HEK293 (cell line): Measurements from ENCODE around the gene KCNT1.

ENCODE experiments used
- CTCF ChIA-PET: fragments of 350-600 bp; formaldehyde crosslinking; extraction: SDS; loops from one replicate; lab custom pipeline; 2021; ENCODE audit warnings: antibody characterized with exemption; lab: Yijun Ruan, JAX
- POLR2A ChIA-PET: fragments of 300-600 bp; formaldehyde crosslinking; extraction: SDS; loops from one replicate; lab custom pipeline; 2020; ENCODE audit warnings: antibody characterized with exemption, inconsistent platforms; lab: Yijun Ruan, JAX
- H3K27ac ChIP-seq: fragments of 200-500 bp; sonication (Bioruptor generic); 2 replicates; pipeline ENCODE4 v1.5.1; 2014; ENCODE audit warnings: low read depth, low read length, control low read depth, inconsistent platforms; ENCODE audit errors: extremely low read depth
- H3K36me3 ChIP-seq, 2 experiments: fragments of 200-500 bp in 1 of 2; sonication (Bioruptor generic) in 1 of 2; 1 replicate in 1 of 2; 2 replicates in 1 of 2; pipeline ENCODE4 v1.5.1; 2014 to 2017; ENCODE audit warnings: inconsistent platforms in 2 of 2, low read length in 2 of 2; ENCODE audit not compliant: control insufficient read depth in 2 of 2, insufficient read depth in 1 of 2
- H3K4me1 ChIP-seq: fragments of 200-500 bp; sonication (Bioruptor generic); 2 replicates; pipeline ENCODE4 v1.5.1; 2014; ENCODE audit warnings: mild to moderate bottlenecking, low read length, inconsistent platforms; ENCODE audit not compliant: control insufficient read depth, insufficient read depth
- H3K4me3 ChIP-seq: 2 replicates; pipeline ENCODE4 v1.5.1; 2011; ENCODE audit warnings: low read depth, mild to moderate bottlenecking, control low read depth, low read length, moderate library complexity
- H3K9me3 ChIP-seq: fragments of 200-500 bp; sonication (Bioruptor generic); 2 replicates; pipeline ENCODE4 v1.5.1; 2014; ENCODE audit warnings: low read depth, low read length, inconsistent platforms; ENCODE audit not compliant: control insufficient read depth, insufficient read depth
- GLIS1 ChIP-seq: fragments of 450-650 bp; formaldehyde crosslinking; IDR thresholded peaks from 2 replicates; pipeline ENCODE4 v1.5.1; 2016; ENCODE audit warnings: missing biosample characterization, missing genetic modification characterization
- GLIS2 ChIP-seq: fragments of 450-650 bp; formaldehyde crosslinking; IDR thresholded peaks from 2 replicates; pipeline ENCODE4 v1.5.1; 2016; ENCODE audit warnings: missing biosample characterization, missing genetic modification characterization
- MEIS1 ChIP-seq: sonication (generic); formaldehyde crosslinking; IDR thresholded peaks from 2 replicates; pipeline ENCODE4 v1.8.1; 2022; ENCODE audit warnings: missing genetic modification reagents, mild to moderate bottlenecking, borderline replicate concordance
- SALL2 ChIP-seq: fragments of 450-650 bp; formaldehyde crosslinking; IDR thresholded peaks from 2 replicates; pipeline ENCODE4 v1.5.0; 2017; ENCODE audit warnings: missing biosample characterization, mild to moderate bottlenecking, missing genetic modification characterization, borderline replicate concordance
- ZEB2 ChIP-seq: fragments of 450-650 bp; formaldehyde crosslinking; IDR thresholded peaks from 2 replicates; pipeline ENCODE4 v1.5.1; 2016; ENCODE audit warnings: missing biosample characterization, missing genetic modification characterization
- ZIC2 ChIP-seq: fragments of 450-650 bp; formaldehyde crosslinking; IDR thresholded peaks from 2 replicates; pipeline ENCODE4 v1.5.1; 2016; ENCODE audit warnings: missing biosample characterization, missing genetic modification characterization
- ZNF10 ChIP-seq: fragments of 450-650 bp; formaldehyde crosslinking; IDR thresholded peaks from 2 replicates; pipeline ENCODE4 v1.5.1; 2017; ENCODE audit warnings: missing biosample characterization, missing genetic modification characterization
- ZNF248 ChIP-seq: fragments of 450-650 bp; formaldehyde crosslinking; IDR thresholded peaks from 2 replicates; pipeline ENCODE4 v1.5.1; 2017; ENCODE audit warnings: missing biosample characterization, missing genetic modification characterization
- ZNF354C ChIP-seq: fragments of 450-650 bp; formaldehyde crosslinking; IDR thresholded peaks from 2 replicates; pipeline ENCODE4 v1.5.1; 2016; ENCODE audit warnings: missing biosample characterization, missing genetic modification characterization, low read depth, borderline replicate concordance
- ZNF560 ChIP-seq: fragments of 450-650 bp; formaldehyde crosslinking; IDR thresholded peaks from 2 replicates; pipeline ENCODE4 v1.5.1; 2017; ENCODE audit warnings: missing biosample characterization, missing genetic modification characterization, borderline replicate concordance
- ZNF670 ChIP-seq: fragments of 450-650 bp; formaldehyde crosslinking; IDR thresholded peaks from 2 replicates; pipeline ENCODE4 v1.5.1; 2016; ENCODE audit warnings: missing biosample characterization, missing genetic modification characterization, low read depth
- ZNF843 ChIP-seq: fragments of 450-650 bp; formaldehyde crosslinking; IDR thresholded peaks from 2 replicates; pipeline ENCODE4 v1.5.1; 2016; ENCODE audit warnings: missing biosample characterization, missing genetic modification characterization
- TF ChIP-seq, protein P1 (sequence below): fragments of 450-650 bp; IDR thresholded peaks from 2 replicates; pipeline ENCODE4 v1.5.1; 2018; ENCODE audit warnings: missing biosample characterization, missing genetic modification characterization
- TF ChIP-seq, protein P2 (sequence below): fragments of 450-650 bp; formaldehyde crosslinking; IDR thresholded peaks from 2 replicates; pipeline ENCODE4 v1.5.1; 2016; ENCODE audit warnings: missing biosample characterization, missing genetic modification characterization
- TF ChIP-seq, protein P3 (sequence below): fragments of 450-650 bp; formaldehyde crosslinking; IDR thresholded peaks from 2 replicates; pipeline ENCODE4 v1.5.1; 2016; ENCODE audit warnings: missing biosample characterization, missing genetic modification characterization
- TF ChIP-seq, protein P4 (sequence below): fragments of 450-650 bp; formaldehyde crosslinking; IDR thresholded peaks from 2 replicates; pipeline ENCODE4 v1.5.0; 2017; ENCODE audit warnings: missing biosample characterization, missing genetic modification characterization, borderline replicate concordance

Gene KCNT1

DNA sequence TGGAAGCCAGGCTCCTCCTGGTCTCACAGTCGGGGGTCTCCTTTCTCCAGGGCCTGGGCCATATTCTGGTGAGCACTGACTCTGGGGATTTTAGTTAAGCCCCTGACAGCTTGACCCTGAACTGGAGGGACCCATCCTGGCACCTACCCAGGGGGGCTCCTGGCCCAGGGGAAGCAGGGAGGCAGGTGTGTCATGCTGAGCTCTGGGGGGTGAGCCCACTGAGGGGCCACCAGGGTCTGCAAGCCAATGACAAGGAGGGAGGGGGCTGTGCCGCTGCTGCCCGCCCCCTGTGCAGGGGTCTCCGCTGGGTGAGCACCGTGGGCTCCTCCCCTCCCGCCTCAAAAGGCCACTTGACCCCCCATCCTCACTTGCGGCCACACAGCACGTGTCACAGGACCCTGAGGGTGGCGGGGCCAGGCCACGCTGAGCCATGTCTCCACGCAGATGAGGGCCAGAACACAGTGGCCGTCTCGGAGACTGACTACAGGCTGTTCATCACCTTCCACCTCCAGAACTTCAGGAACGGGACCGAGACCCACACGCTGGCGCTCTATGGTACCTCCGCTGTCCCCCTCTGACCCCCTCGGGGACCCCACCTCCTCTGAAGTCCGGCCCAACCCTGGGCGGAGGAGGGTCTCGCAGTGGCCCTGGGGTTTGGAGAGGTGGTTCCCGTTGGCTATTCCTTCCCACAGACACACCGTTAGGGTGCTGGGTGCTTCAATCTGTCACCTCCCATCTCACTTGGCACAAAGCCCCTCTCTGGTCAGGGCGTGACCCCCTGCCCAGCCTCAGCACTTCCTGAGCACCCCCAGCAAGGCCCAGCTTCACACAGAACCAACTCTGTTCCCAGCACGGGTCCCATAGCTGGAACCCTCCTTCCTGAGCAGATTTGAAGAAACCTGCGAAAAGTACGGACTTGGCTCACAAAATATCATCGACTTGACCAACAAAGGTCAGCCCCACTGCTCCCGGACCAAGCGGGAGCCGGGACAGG, 36.9 kb upstream of the KCNT1 start:
- no peak overlapping the region for H3K4me3 ChIP-seq
- no peaks in the 10 kb centered on the region for H3K4me1 ChIP-seq
- H3K36me3 ChIP-seq: no peaks in the 10 kb centered on the region
- H3K27ac ChIP-seq: no peak overlapping the region
- no peaks in the 10 kb centered on the region for H3K9me3 ChIP-seq
- ChIA-PET CTCF (no interaction called here), POLR2A (no interaction called here)
- TF ChIP-seq, protein P1, sequence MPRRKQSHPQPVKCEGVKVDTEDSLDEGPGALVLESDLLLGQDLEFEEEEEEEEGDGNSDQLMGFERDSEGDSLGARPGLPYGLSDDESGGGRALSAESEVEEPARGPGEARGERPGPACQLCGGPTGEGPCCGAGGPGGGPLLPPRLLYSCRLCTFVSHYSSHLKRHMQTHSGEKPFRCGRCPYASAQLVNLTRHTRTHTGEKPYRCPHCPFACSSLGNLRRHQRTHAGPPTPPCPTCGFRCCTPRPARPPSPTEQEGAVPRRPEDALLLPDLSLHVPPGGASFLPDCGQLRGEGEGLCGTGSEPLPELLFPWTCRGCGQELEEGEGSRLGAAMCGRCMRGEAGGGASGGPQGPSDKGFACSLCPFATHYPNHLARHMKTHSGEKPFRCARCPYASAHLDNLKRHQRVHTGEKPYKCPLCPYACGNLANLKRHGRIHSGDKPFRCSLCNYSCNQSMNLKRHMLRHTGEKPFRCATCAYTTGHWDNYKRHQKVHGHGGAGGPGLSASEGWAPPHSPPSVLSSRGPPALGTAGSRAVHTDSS (tag by site-specific recombination): no peak
- TF ChIP-seq GLIS1 (tag by site-specific recombination) (peak; percentile 67), GLIS2 (tag by site-specific recombination) (0 out of 2 replicates have a peak, but pooled peaks have one; percentile 17), ZIC2 (tag by site-specific recombination) (peak; percentile 52; the same call in 1 of the 2 replicates), MEIS1 (no peak), ZNF560 (tag by site-specific recombination) (no peak)
- TF ChIP-seq, all 188 proteins: peak for 3

DNA sequence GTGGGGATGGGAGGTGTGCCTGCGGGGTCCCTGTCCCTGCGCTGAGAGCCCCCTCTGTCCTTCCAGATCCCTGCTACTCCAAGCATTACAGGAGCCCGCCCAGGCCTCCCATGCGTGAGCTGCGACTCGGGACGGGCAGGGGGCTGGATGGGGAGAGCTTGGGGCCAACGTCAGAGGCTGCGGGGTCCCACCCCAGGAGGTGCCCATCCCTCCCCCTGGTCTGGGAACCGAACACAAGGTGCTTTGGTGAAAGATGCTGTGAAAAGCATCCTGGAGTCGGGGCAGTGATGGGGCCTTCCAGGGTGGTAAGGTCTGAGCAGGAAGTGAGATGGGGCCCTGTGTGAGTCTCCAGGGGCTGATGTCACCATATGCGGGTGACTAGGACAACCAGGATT, 36.2 kb upstream of the KCNT1 start:
- Histone ChIP-seq H3K4me1 (no peaks in the 10 kb centered on the region), H3K9me3 (no peaks in the 10 kb centered on the region), H3K36me3 (no peaks in the 10 kb centered on the region), H3K4me3 (no peak overlapping the region), H3K27ac (no peak overlapping the region)
- no peak for TF ChIP-seq ZNF248
- TF ChIP-seq, protein P2, sequence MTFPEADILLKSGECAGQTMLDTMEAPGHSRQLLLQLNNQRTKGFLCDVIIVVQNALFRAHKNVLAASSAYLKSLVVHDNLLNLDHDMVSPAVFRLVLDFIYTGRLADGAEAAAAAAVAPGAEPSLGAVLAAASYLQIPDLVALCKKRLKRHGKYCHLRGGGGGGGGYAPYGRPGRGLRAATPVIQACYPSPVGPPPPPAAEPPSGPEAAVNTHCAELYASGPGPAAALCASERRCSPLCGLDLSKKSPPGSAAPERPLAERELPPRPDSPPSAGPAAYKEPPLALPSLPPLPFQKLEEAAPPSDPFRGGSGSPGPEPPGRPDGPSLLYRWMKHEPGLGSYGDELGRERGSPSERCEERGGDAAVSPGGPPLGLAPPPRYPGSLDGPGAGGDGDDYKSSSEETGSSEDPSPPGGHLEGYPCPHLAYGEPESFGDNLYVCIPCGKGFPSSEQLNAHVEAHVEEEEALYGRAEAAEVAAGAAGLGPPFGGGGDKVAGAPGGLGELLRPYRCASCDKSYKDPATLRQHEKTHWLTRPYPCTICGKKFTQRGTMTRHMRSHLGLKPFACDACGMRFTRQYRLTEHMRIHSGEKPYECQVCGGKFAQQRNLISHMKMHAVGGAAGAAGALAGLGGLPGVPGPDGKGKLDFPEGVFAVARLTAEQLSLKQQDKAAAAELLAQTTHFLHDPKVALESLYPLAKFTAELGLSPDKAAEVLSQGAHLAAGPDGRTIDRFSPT (tag by site-specific recombination): no peak
- TF ChIP-seq ZNF670: no peak
- TF ChIP-seq, protein P3, sequence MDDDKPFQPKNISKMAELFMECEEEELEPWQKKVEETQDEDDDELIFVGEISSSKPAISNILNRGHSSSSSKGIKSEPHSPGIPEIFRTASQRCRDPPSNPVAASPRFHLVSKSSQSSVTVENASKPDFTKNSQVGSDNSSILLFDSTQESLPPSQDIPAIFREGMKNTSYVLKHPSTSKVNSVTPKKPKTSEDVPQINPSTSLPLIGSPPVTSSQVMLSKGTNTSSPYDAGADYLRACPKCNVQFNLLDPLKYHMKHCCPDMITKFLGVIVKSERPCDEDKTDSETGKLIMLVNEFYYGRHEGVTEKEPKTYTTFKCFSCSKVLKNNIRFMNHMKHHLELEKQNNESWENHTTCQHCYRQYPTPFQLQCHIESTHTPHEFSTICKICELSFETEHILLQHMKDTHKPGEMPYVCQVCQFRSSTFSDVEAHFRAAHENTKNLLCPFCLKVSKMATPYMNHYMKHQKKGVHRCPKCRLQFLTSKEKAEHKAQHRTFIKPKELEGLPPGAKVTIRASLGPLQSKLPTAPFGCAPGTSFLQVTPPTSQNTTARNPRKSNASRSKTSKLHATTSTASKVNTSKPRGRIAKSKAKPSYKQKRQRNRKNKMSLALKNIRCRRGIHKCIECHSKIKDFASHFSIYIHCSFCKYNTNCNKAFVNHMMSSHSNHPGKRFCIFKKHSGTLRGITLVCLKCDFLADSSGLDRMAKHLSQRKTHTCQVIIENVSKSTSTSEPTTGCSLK (tag by site-specific recombination): no peak
- TF ChIP-seq, protein P4, sequence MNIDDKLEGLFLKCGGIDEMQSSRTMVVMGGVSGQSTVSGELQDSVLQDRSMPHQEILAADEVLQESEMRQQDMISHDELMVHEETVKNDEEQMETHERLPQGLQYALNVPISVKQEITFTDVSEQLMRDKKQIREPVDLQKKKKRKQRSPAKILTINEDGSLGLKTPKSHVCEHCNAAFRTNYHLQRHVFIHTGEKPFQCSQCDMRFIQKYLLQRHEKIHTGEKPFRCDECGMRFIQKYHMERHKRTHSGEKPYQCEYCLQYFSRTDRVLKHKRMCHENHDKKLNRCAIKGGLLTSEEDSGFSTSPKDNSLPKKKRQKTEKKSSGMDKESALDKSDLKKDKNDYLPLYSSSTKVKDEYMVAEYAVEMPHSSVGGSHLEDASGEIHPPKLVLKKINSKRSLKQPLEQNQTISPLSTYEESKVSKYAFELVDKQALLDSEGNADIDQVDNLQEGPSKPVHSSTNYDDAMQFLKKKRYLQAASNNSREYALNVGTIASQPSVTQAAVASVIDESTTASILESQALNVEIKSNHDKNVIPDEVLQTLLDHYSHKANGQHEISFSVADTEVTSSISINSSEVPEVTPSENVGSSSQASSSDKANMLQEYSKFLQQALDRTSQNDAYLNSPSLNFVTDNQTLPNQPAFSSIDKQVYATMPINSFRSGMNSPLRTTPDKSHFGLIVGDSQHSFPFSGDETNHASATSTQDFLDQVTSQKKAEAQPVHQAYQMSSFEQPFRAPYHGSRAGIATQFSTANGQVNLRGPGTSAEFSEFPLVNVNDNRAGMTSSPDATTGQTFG (tag by site-specific recombination): no peak
- TF ChIP-seq SALL2 (tag by site-specific recombination): no peak
- TF ChIP-seq GLIS1 (tag by site-specific recombination): no peak
- TF ChIP-seq ZNF354C (tag by site-specific recombination): no peak
- no peak for TF ChIP-seq ZNF10 (tag by site-specific recombination)
- no peak for TF ChIP-seq ZEB2 (tag by site-specific recombination)
- no peak for TF ChIP-seq ZNF843
- ChIA-PET POLR2A (no interaction called here), CTCF (no interaction called here)
